NCI-H526 (cell line): ENCODE data around the gene TRNP1.
A peak's percentile ranks its signal among the peaks of the same experiment; 100 is the strongest.

ENCODE experiments used
- DNase-seq, 2 experiments: peaks; one replicate each; lab custom pipeline; 2025; lab: John Stamatoyannopoulos, UW

Gene TRNP1

DNA sequence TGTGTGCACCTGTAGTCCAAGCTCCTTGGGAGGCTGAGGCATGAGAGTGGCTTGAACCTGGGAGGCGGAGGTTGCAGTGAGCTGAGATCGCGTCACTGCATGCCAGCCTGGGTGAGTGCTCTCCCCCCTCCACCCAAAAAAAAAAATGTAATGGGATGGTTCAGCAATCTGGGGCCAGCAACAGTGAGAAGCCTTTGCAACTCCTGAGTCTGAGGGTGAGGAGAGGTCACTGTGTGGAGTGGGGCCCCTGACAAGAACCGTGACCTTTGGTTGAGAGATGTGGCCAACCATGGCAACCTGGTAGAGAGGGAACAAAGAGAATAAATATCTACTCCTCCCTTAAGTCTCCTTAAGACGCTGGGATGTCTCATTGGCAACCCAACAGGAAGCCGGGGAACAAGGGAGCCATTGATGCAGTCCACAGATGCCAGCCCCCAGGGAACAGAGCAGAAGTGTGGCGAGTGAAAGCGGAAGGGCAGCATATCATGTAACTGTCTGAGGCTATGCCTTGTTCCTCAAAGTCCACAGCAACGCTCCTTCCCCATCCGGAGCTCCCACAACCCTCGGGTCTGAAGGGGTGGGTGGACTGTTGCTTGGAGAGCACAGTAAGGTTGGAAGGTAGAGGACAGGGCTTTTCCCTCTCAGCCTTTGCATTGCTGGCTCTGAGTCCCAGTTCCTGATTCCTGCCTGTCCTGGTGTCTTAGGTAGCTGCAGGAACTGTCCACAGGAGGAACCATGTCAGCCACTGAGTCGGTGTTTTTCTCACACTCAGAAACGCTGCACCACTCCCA is 8.3 kb downstream of the TRNP1 start:
- DNase-seq = peak in 1 of 2 experiments; percentile 29

DNA sequence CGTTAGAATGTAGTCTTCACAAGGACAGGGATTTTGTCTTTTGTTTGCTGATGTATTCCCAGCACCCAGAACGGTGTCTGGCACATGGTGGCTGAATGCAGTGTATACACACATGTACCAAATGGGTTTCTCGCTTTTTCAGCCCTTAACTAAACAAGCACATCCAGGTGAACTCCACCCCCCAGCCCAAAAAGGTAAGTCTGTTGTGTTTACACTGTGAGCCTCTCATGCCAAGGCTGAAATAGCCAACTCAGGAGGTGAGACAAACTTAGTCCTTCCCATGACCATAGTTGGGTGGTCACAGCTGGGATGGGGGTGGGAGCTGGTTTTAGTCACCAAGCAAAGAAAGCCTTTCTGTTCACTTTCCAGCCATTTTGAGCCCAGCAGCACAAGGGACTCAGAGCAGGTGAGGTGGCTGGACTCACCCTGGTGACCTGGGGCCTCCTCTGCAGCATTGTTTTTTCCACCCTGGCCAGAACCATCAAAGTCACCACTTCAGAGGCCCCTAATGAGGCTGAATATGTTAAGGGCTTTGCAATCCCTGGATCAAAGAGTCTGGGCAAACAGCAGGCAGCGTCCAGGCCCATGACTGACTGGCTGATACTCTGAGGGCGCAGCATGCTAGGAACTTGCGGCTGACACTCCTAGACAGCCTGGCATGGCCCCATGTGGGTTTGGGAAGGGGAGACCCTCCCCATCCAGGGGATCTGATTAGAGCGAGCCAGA is 10.4 kb downstream of the TRNP1 start:
- DNase-seq = no peak

DNA sequence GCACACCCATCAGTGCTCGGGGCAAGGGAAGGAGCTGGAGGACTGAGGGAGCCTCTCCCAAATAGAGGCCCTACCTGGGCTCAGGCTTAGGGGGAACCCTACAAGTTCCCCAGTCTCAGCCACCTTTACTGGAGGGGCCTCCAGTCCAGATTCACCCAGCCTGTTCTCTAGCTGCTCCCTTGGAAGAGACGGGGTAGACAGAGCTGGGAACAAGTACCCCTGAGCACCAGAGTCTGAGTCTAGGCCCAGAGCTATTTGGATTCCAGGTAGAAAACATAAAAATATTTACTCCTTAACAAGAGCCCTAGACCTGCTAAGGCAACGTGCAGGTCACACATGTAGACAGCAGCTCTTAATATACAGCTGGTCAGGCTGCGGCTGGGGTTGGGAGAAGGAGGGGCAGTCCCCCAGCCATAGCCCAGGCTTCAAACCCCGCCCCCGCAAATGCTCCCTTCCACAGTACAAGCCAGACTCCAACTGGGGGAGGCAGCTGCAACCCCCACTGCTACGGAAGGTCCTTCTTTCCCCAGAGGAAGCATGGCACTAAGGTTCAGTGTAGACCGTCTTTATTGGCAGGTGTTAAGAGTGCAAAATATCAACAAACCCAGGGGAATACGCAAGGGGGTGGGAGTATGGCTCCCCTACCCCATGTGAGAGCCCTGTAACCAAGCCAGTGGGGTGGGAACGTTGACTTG is 11.1 kb downstream of the TRNP1 start:
- DNase-seq = no peak

DNA sequence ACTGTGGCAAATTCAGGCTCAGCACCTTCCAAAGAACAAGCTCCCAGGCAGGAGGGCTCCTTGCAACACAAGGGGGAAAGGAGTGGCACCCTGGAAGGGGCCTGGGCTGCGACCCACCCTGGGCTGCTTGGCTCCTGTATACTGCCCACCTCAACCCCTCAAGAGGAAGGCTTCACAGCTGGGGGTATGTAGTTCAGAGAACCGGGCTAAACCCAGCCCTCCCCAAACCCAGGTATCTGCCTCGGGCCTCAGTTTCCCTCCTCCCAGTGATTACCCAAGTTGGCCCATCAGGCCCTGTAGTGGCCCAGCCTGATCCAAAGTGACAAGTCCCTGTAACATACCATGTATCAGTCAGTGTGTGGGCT is 11.7 kb downstream of the TRNP1 start:
- DNase-seq = no peak

DNA sequence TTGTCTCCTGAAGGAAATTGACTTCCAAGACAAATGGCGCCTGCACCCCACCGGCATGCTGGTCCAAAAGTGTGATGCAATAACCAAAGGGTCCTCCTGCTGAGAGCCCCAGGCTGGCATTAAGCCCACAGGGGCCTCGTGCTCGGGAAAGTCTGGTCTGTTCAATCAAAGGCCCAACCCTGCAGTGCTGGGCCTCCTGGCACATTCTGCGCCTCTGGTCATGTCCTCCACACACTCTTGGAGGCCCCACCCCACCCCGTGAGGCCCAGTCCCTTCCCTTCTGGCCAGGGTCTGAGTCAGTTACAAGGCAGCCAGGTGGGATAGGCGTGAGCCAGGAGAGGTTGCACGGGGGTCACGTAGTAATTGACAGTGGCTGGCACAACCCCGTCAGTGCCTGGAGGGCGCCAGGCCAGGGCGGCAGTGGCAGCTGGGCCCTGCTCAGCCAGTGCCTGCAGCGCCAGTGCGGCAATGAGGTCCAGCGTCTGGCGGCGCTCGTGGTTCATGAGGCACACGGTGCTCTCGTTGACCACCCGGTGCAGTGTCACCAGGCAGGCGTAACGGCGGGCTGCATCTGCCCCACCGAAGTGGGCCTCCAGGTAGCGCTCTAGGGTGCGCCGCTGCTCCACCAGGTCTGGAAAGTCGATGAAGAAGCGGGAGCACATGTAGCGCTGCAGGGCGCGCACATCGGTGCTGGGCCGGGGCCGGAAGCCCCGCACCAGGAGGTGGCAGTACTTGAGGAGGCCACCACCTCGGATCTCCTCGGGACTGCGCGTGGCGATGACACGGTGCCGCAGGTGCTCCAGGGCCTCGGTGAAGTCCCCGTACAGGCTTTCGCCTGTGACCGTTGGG is 12.4 kb downstream of the TRNP1 start:
- no peak for DNase-seq

DNA sequence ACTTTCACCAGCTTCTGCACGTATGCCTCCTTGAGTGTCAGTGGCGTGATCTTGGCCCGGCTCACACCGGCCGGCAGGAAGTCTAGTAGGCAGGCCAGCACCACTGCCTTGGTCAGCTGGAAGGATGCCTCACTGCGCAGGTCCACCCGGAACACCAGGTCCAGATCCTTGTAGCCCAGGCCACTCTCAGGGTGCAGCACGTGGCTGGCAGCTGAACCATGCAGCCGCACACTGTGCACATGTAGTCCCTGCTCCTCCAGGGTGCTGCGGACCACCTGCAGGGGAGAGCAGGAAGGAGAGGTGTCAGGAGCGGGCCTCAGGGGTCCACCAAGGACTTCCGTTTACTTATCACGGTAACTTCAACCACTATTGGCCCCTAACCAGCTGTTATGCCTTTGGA is 13.2 kb downstream of the TRNP1 start:
- DNase-seq = no peak

DNA sequence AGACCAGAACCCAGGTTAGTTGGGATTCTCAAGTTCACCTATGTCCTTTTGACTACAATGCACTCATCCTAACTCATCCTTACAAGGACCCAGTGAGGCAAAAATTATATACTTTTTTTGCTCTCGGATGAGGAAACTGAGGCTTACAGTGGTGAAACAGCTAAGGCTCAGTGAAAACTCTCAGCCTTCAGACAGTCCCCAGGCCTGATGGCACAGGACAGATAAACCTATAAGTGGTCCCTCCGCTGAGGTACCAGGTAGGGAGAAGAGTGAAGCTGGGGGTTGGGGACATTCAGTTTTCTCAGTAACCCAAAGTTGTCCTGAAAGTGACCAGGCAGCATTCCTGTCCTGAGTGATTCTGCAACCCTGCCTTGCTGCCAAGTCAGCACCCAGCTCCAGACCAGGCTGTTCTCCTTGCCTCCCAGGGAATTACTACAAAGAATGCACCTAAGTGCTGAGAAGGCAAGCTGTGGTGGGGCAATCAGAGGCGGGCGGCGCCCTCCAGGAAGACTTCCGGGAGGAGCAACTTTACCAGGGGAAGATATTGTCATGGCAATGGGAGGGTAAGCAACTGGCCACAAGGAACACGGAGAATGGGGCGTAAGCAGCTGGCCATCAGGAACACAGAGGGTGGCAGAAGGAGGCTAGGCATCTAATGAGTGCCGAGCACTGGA is 14.6 kb downstream of the TRNP1 start:
- DNase-seq = no peak

DNA sequence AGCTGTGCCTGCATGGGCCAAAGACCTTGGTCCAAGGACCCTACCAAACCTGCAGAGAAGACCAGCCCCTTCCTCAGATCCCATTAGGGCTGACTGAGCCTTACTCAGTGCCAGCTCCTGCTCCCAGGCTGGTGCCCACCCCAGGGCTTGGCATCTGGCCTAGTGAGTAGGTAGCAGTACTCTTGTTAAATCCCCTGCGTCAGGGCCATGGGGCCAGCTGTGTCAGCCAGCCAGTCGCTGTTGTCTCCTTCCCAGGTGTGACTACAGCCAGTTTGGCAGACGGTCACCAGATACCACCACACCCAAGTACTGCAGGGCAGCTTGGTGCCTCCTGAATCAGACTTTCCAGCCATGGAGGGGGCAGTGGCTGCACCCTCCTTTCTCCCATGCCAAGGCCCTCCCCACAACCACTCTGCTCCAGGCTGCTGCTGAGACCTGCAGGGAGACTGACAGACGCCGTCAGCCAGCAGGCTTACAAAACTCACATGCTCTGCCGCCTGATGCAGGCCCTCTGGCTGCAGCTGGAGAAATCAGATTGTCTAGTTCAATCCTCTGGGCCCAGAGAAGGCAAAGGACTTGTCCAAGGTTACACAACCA is 16.2 kb downstream of the TRNP1 start:
- no peak for DNase-seq

DNA sequence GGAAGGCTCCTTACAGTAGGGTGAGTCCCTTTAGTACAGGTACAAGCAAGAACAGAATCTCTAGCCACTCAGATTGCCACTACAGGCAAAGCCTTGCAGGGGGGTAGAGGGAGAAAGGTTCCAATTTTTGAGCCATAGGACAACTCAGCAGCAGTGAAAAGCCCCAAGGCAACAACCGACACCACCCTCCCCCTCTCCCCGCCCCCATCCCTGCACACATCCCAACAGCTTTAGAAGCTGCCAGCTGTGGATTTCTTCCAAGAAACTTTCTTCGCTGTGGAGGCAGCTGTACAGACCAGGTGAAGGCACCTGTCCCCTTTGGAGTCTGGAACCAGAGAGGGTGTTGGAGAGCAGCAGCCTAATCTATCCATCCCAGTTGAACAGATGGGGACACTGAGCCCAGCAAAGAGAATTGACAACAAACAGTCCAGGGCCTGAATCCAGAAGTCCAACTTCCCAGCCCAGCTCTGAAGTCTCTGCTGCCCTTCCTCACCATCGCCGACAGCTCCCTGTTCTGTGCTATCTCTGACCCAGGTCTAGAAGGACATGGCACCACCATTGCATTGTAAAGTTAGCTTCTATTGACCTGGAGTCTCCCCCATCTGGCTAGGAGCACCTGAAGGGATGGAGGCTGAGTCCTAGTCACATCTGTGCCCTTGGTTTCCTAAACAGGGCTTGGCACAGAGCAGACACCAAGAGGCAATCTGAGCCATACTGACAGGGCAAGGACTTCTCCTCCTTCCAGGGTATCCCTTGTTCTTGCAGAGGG is 16.9 kb downstream of the TRNP1 start:
- DNase-seq = no peak

DNA sequence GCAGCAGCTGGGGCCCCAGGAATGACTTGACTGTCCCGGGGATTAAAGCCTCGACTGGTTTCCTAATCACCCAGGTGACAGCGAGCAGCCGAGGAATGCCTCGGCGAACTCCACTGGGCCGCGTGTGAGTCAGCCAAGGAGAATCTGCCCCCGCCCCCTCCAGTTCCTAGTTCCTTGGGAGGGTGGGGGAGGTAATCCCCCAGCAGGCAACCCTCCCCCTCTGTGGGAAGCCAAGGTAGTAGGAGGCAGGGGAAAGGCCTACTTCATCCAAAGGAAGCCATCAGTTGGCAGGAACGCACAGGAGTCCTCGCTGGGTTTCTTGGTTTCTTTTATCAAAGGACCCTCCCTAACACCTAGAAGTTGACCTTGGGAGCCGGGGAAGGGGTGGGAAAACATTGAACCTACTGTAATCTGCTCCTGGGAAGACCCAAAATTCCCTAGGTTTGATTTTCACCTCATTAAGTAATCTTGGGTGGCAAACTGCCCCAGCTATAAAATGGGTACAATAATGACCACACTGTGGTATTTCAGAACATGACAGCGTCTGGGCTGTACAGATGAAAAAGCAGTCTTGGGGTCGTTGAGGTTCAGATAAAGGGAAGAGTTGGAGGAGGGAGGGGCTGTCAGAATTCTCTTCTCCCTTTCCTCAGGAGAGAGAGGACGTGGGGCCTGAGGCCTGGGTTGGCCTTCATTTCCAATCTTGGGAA is 17.7 kb downstream of the TRNP1 start:
- no peak for DNase-seq

DNA sequence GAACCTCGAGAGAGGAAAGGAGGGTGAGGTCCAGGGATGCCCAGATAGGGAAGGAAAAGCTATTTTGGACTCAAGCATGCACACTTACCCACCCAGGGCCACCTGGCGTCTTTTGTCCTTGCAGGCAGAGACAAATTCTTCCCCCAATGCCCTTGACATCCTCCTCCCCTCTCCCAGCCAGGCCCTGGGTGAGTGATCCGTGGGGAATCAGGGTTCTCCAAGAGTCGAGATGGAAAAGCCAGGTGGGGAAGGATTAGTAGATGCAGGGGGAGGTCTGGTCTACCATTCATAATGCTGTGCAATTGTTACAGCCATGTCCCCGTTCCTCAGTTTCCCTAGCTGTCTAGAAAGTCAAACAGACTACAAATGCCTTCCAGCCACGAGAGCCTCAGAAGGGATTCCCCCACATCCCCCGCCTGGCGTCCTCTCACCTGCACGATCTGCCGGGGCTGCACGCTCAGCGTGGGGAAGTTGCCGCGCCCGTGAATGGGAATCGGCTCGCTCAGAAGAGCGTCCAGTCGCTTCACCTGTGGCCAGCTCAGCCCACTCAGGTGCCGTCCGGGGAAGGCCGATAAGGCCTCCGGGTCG is 18.6 kb downstream of the TRNP1 start:
- no peak for DNase-seq

DNA sequence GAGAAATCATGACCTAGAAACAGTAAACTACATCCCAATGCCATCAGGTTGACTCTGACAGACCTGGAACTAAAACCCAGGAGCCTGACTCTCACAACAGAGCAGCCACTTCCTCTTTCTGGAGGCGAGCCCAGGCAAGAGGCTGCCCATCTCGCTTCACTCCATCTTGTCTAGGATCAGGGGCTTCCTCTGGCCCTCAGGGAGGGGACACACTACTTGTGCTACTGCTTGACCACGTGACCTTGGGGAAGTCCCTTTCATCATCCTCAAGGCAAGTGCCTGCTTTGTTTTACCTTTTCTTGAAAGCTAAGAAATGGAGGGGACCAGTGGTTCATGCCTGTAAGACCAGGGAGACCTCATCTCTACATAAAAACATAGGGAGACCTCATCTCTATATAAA is 21.8 kb downstream of the TRNP1 start:
- no peak for DNase-seq

DNA sequence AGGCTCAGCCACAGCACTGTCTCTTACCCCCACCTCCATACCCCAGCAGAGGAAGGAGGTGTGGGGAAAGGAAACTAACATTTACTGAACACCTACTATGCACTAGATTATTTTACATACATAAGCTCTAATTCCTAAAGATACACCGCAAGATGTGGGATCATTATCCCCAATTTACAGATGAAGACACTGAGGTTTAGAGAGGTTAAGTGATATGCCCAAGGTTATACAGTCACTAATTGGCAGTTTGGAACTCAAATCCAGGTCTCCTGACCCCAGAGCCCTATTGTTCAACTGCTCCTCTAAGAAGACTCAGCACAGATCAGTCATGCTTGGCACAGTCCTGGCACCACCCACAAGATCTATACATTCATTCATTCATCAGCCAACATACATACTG is 22.9 kb downstream of the TRNP1 start:
- DNase-seq = no peak

DNA sequence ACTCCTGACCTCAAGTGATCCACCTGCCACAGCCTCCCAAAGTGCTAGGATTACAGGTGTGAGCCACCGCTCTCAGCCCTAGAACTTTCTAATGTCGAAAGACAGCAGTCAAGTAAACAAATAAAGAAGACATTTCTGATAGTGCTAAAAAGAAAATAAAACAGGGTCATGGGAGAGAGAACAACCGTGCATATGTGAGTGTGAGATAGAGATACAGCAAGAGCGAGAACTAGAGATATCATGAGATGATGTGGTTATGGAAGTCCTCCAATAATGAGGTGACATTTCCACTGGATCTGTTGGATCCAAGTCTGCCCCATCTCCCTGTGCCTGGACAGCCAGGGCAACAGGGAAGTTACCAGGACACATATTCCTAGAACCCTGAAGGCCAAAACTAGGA is 23.7 kb downstream of the TRNP1 start:
- no peak for DNase-seq

DNA sequence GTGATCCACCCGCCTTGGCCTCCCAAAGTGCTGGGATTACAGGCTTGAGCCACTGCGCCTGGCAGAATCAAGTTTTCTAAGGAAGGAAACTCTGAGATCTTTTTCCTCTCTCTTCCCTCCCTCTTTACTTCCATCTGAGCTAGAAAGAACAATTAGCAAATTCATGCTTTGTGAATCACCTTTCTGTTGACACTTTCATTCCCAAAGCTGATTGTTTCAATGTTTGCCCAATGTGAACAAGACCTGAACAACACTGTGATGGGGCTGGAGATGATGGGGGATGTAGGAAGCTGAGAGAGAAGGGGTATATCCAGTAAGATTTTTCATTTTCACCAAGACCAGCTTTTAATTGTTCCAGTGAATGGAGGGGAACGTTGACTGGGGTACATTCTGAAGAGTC is 24.8 kb downstream of the TRNP1 start:
- DNase-seq = no peak

DNA sequence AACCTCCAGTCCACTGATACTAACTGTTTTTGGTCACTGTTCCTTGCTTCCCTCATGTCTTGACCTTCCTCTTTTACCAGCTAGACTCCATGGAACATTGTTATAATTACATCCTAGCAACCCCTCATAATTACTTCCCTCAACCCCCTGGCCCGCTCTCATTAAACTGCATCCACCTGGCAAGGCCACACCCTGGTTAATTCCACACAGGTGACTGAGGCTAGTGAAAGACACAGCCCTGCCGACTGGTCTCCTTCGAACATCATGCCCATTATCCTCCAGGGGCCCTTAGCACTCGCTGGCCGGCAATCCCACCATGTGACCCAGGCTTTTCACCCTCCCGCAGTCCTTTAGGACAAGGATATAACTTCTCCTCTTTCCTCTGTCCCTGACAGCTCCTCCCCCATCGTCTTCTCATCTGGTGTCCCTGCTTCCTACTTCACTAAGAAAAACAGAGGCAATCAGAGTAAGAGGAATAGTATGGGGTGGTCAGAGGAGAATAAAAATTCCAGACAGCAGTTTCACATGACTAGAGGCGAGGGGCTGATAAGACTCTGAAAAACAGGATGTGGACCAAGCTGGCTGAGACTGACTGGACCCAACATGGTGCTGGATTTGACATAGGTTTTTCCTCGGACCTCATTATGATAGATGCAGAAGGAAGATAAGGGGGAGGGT is 28.0 kb downstream of the TRNP1 start:
- DNase-seq = no peak

DNA sequence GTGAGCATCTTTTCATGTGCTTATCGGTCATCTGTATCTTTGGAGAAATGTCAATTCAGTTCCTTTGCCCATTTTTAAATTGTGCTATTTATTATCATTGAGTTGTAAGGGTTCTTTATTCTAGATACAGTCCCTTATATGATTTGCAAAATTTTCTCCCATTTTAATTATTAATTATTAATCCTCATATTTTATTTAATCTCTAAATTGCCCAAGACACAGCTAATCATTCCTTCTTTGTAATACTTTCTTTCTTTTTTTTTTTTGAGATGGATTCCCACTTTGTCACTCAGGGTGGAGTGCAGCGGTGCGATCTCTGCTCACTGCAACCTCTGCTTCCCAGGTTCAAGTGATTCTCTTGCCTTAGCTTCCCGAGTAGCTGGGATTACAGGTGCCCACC is 32.2 kb downstream of the TRNP1 start:
- DNase-seq = no peak

DNA sequence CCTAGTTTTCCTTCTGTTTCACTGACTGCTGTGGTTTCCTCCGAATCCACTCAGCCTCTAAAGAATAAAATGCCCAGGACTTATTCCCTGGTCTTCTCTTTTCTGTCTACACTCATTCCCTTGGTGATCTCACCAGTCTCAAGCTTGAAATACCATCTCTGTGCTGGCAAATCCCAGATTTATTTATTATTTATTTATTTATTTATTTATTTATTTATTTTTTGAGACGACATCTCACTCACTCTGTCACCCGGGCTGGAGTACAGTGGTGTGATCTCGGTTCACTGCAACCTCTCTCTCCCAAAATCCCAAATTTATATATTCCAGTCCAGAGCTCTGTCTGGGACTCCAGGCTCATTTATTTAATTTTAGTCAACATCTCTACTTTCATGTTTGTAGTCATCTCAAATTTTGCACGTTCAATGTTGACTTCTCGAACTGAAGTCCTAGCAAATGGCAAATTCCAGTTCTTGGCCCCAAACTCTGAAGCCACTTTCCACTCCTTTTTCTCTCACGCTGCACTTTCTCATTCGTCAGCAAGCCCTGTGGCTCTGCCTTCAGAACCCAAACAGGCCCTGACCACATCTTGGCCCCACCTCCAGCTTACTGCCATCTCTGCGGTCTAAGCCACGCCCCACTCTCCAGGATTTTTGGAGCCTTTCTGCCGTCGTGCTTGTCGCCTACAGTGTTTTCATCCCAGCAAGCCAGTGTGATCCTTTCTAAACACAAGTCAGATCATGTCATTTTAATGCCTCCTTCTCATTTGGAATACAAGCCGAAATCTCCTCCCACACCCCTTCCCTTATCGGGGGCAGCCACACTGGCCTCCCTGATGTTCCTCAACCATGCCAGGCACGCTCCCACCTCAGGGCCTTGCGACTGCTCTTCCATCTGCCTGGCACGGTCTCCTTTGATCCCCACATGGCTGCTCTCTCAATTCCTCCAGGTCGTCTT is 33.4 kb downstream of the TRNP1 start:
- no peak for DNase-seq
